H1 (cell line): ENCODE measurements around the gene MGAT5. TPM values are rescaled to one million over a fixed set of nuclear protein-coding genes. Genes with fewer than 3 reads are reported as not detected.
A peak's percentile ranks its signal among the peaks of the same experiment; 100 is the strongest.

Experiments used
- CTCF ChIA-PET: fragments of 300-600 bp; sonication (Branson Sonifier 250); formaldehyde crosslinking; loops from one replicate; lab custom pipeline; 2021; ENCODE audit not compliant: partially characterized antibody; lab: Charles Lee
- POLR2A ChIA-PET: fragments of 300-600 bp; sonication (Branson Sonifier 250); formaldehyde crosslinking; loops from one replicate; lab custom pipeline; 2021; ENCODE audit warnings: inconsistent platforms; ENCODE audit not compliant: partially characterized antibody; lab: Charles Lee
- DNase-seq, 2 experiments: peaks; one replicate each; pipeline versions ENCODE4 v3.0.0 to v3.0.0-alpha.2; 2010 to 2022; ENCODE audit warnings: low spot score in 2 of 2, low read depth in 1 of 2, mixed read lengths in 1 of 2
- FAIRE-seq: peaks from 2 replicates; lab custom pipeline; 2011; peaks lifted over from hg19 to GRCh38; lab: Jason Lieb, UNC
- H2AFZ ChIP-seq: 2 replicates; pipeline ENCODE4 v1.8.1; 2012; ENCODE audit warnings: low read length, inconsistent platforms
- H2AK5ac ChIP-seq: 2 replicates; pipeline ENCODE4 v1.6.1; 2013; ENCODE audit warnings: low read depth, low read length
- H2BK120ac ChIP-seq: replicated peaks from 2 replicates; pipeline ENCODE3; 2013; ENCODE audit warnings: low read depth, low read length, inconsistent platforms
- H2BK12ac ChIP-seq: 2 replicates; pipeline ENCODE4 v1.6.1; 2013; ENCODE audit warnings: low read depth, low read length
- H2BK15ac ChIP-seq: 2 replicates; pipeline ENCODE4 v1.6.1; 2013; ENCODE audit warnings: low read length
- H2BK20ac ChIP-seq: 2 replicates; pipeline ENCODE4 v1.6.1; 2013; ENCODE audit warnings: low read length
- H2BK5ac ChIP-seq: 2 replicates; pipeline ENCODE4 v1.6.1; 2013; ENCODE audit warnings: low read depth, low read length
- H3K14ac ChIP-seq: 2 replicates; pipeline ENCODE4 v1.6.1; 2013; ENCODE audit warnings: inconsistent platforms; ENCODE audit not compliant: insufficient read length
- H3K18ac ChIP-seq: 2 replicates; pipeline ENCODE4 v1.6.1; 2013; ENCODE audit warnings: low read length; ENCODE audit errors: extremely low read depth
- H3K23ac ChIP-seq: 2 replicates; pipeline ENCODE4 v1.6.1; 2013; ENCODE audit warnings: inconsistent platforms; ENCODE audit not compliant: insufficient read length
- H3K23me2 ChIP-seq: 2 replicates; pipeline ENCODE4 v1.6.1; 2013; ENCODE audit warnings: low read depth, low read length
- H3K27ac ChIP-seq: 2 replicates; pipeline ENCODE4 v1.6.1; 2011; ENCODE audit warnings: low read depth, low read length, inconsistent platforms
- H3K27me3 ChIP-seq, 4 experiments: replicated peaks in 1 of 4; 1 replicate in 1 of 4; 2 replicates in 3 of 4; pipeline versions ENCODE4 v1.6.1 to v1.8.1; 2011 to 2013; ENCODE audit warnings: low read length in 3 of 4, mild to moderate bottlenecking in 3 of 4, inconsistent platforms in 2 of 4, mixed read lengths in 2 of 4, moderate library complexity in 1 of 4; ENCODE audit not compliant: control insufficient read depth in 3 of 4, insufficient read depth in 3 of 4; ENCODE audit errors: extremely low read depth in 1 of 4
- H3K36me3 ChIP-seq, 4 experiments: 2 replicates each; pipeline versions ENCODE4 v1.6.1 to v1.8.1; 2011 to 2013; ENCODE audit warnings: mild to moderate bottlenecking in 4 of 4, low read length in 3 of 4, moderate library complexity in 2 of 4, control low read depth in 1 of 4, inconsistent platforms in 1 of 4; ENCODE audit not compliant: insufficient read depth in 4 of 4, control insufficient read depth in 2 of 4
- H3K4ac ChIP-seq: replicated peaks from 2 replicates; pipeline ENCODE3; 2013; ENCODE audit warnings: low read length, low read depth, mixed read lengths, inconsistent platforms; ENCODE audit not compliant: insufficient read length
- H3K4me1 ChIP-seq, 4 experiments: replicated peaks in 1 of 4; 1 replicate in 1 of 4; 2 replicates in 3 of 4; pipeline versions ENCODE4 v1.6.1 to v1.8.1; 2011 to 2013; ENCODE audit warnings: low read length in 3 of 4, inconsistent platforms in 2 of 4, mixed read lengths in 1 of 4; ENCODE audit not compliant: insufficient read depth in 4 of 4, control insufficient read depth in 3 of 4
- H3K4me2 ChIP-seq, 2 experiments: 2 replicates each; pipeline versions ENCODE4 v1.6.1 to v1.8.1; 2011 to 2013; ENCODE audit warnings: low read depth in 2 of 2, low read length in 2 of 2, control low read depth in 1 of 2, inconsistent platforms in 1 of 2, mild to moderate bottlenecking in 1 of 2; ENCODE audit not compliant: insufficient read depth in 1 of 2
- H3K4me3 ChIP-seq, 4 experiments: fragments of 200-600, 300-600 bp in 1 of 4; sonication (generic), shearing (Covaris generic), sonication (Bioruptor Twin) in 1 of 4; 2 replicates each; pipeline versions ENCODE4 v1.5.1 to v1.8.1; 2011 to 2016; ENCODE audit warnings: low read length in 4 of 4, low read depth in 3 of 4, control low read depth in 2 of 4, inconsistent platforms in 2 of 4, mild to moderate bottlenecking in 2 of 4, mixed read lengths in 1 of 4, moderate library complexity in 1 of 4; ENCODE audit not compliant: insufficient read depth in 2 of 4; ENCODE audit errors: extremely low read depth in 1 of 4
- H3K56ac ChIP-seq: replicated peaks from 2 replicates; pipeline ENCODE3; 2013; ENCODE audit warnings: low read depth, mild to moderate bottlenecking, mixed read lengths, low read length, inconsistent platforms; ENCODE audit not compliant: insufficient read length
- H3K79me1 ChIP-seq: 2 replicates; pipeline ENCODE4 v1.6.1; 2013; ENCODE audit warnings: low read depth, low read length, control low read depth
- H3K79me2 ChIP-seq, 2 experiments: 2 replicates each; pipeline versions ENCODE4 v1.6.1 to v1.8.1; 2012 to 2013; ENCODE audit warnings: low read length in 2 of 2, mild to moderate bottlenecking in 2 of 2, inconsistent platforms in 1 of 2; ENCODE audit not compliant: insufficient read depth in 2 of 2, control insufficient read depth in 1 of 2
- H3K9ac ChIP-seq, 4 experiments: replicated peaks in 1 of 4; 1 replicate in 1 of 4; 2 replicates in 3 of 4; pipeline versions ENCODE4 v1.6.1 to v1.8.1; 2011 to 2013; ENCODE audit warnings: low read depth in 3 of 4, low read length in 3 of 4, control low read depth in 2 of 4, mild to moderate bottlenecking in 2 of 4, moderate library complexity in 2 of 4, inconsistent platforms in 1 of 4; ENCODE audit errors: extremely low read depth in 1 of 4
- H3K9me3 ChIP-seq, 2 experiments: 2 replicates each; pipeline versions ENCODE4 v1.6.1 to v1.8.1; 2012 to 2013; ENCODE audit warnings: mild to moderate bottlenecking in 2 of 2, moderate library complexity in 2 of 2, control low read depth in 1 of 2, inconsistent platforms in 1 of 2, low read depth in 1 of 2, low read length in 1 of 2, mixed read lengths in 1 of 2; ENCODE audit not compliant: insufficient read depth in 2 of 2
- H4K20me1 ChIP-seq, 2 experiments: replicated peaks in 1 of 2; 2 replicates each; pipeline versions ENCODE3 to v1.8.1; 2011 to 2013; ENCODE audit warnings: inconsistent platforms in 2 of 2, low read length in 2 of 2, mild to moderate bottlenecking in 1 of 2; ENCODE audit not compliant: insufficient read depth in 2 of 2, control insufficient read depth in 1 of 2
- H4K5ac ChIP-seq: 2 replicates; pipeline ENCODE4 v1.6.1; 2013; ENCODE audit warnings: low read length, low read depth, mixed read lengths, inconsistent platforms; ENCODE audit not compliant: insufficient read length
- H4K8ac ChIP-seq: 2 replicates; pipeline ENCODE4 v1.8.0; 2013; ENCODE audit warnings: mild to moderate bottlenecking, moderate library complexity, low read length, inconsistent platforms; ENCODE audit not compliant: insufficient read depth; ENCODE audit errors: extremely low read depth
- H4K91ac ChIP-seq: replicated peaks from 2 replicates; pipeline ENCODE3; 2013; ENCODE audit warnings: low read length, mixed read lengths, inconsistent platforms; ENCODE audit not compliant: insufficient read length
- ASH2L ChIP-seq: fragments of 200-600, 300-600 bp; sonication (generic); IDR thresholded peaks from one replicate; pipeline ENCODE4 v1.7.1; 2017; ENCODE audit warnings: low read length
- CHD2 ChIP-seq: IDR thresholded peaks from 2 replicates; pipeline ENCODE4 v1.6.1; 2012; ENCODE audit warnings: low read length, improper control_type of control experiment
- CREB1 ChIP-seq: IDR thresholded peaks from 2 replicates; pipeline ENCODE4 v1.6.1; 2012; ENCODE audit warnings: inconsistent platforms
- CTBP2 ChIP-seq: IDR thresholded peaks from 2 replicates; pipeline ENCODE4 v1.7.0; 2011; ENCODE audit warnings: borderline replicate concordance, mild to moderate bottlenecking, moderate library complexity, mixed read lengths, low read length; ENCODE audit not compliant: insufficient read depth, insufficient read length
- EP300 ChIP-seq, 2 experiments: IDR thresholded peaks; 1 replicate in 1 of 2; 2 replicates in 1 of 2; pipeline ENCODE4 v1.6.1; 2011 to 2012; ENCODE audit warnings: low read depth in 2 of 2, low read length in 2 of 2, mild to moderate bottlenecking in 2 of 2, borderline replicate concordance in 1 of 2, inconsistent platforms in 1 of 2, moderate library complexity in 1 of 2
- EZH2 ChIP-seq: fragments of 200-600 bp; sonication (generic); IDR thresholded peaks from 2 replicates; pipeline ENCODE4 v1.7.1; 2012; ENCODE audit warnings: low read depth, mild to moderate bottlenecking, moderate library complexity, low read length, inconsistent platforms; ENCODE audit not compliant: severe bottlenecking
- GABPA ChIP-seq: IDR thresholded peaks from 2 replicates; pipeline ENCODE4 v1.6.1; 2011; ENCODE audit warnings: mild to moderate bottlenecking, low read length, moderate library complexity, borderline replicate concordance; ENCODE audit not compliant: insufficient read depth
- HDAC6 ChIP-seq: IDR thresholded peaks from one replicate; pipeline ENCODE4 v1.7.1; 2012; ENCODE audit warnings: low read depth, mild to moderate bottlenecking, inconsistent platforms, low read length, moderate library complexity
- NRF1 ChIP-seq: IDR thresholded peaks from 2 replicates; pipeline ENCODE4 v1.6.1; 2011; ENCODE audit warnings: mild to moderate bottlenecking, low read depth, low read length, improper control_type of control experiment
- POLR2A ChIP-seq, 2 experiments: IDR thresholded peaks; 1 replicate in 1 of 2; 2 replicates in 1 of 2; pipeline ENCODE4 v1.6.1; 2011; ENCODE audit warnings: low read depth in 2 of 2, low read length in 2 of 2, mild to moderate bottlenecking in 2 of 2; ENCODE audit errors: control extremely low read depth in 1 of 2
- SIN3A ChIP-seq, 2 experiments: IDR thresholded peaks in 1 of 2; conservative IDR thresholded peaks in 1 of 2; 2 replicates each; pipeline ENCODE4 v1.6.1; 2011 to 2012; ENCODE audit warnings: low read length in 2 of 2, improper control_type of control experiment in 1 of 2, low read depth in 1 of 2, mild to moderate bottlenecking in 1 of 2
- SP2 ChIP-seq: IDR thresholded peaks from 2 replicates; pipeline ENCODE4 v1.6.1; 2012; ENCODE audit warnings: mild to moderate bottlenecking, low read length, inconsistent platforms
- SP4 ChIP-seq: IDR thresholded peaks from 2 replicates; pipeline ENCODE4 v1.6.1; 2012; ENCODE audit warnings: low read length, inconsistent platforms
- TBP ChIP-seq: IDR thresholded peaks from 2 replicates; pipeline ENCODE4 v1.6.1; 2011; ENCODE audit warnings: low read depth, low read length, improper control_type of control experiment
- YY1 ChIP-seq: IDR thresholded peaks from 2 replicates; pipeline ENCODE4 v1.6.1; 2011; ENCODE audit warnings: low read depth, mild to moderate bottlenecking, low read length
- WGBS, 2 experiments: shearing (Covaris generic) in 1 of 2; methylation state at CpG; one replicate each; pipeline versions ENCODE4 v1.1.6 to v1.1.7; 2013 to 2015; ENCODE audit warnings: low lambda C conversion rate in 2 of 2, mixed read lengths in 2 of 2, inconsistent platforms in 1 of 2, low coverage in 1 of 2, missing lambda C conversion rate in 1 of 2; ENCODE audit not compliant: insufficient replicate concordance in 2 of 2, insufficient coverage in 1 of 2, insufficient read length in 1 of 2; ENCODE audit errors: extremely low coverage in 1 of 2, missing lambda C conversion rate in 1 of 2; 5-methylcytosine and 5-hydroxymethylcytosine counted together
- polyA plus RNA-seq, 7 experiments: library from polyadenylated mRNA; depleted of rRNA in 3 of 7; stranded (reverse) in 5 of 7; unstranded in 2 of 7; fragments of >200 nt in 5 of 7; fragments of 200-250 nt in 2 of 7; gene quantifications; 1 replicate in 5 of 7; 2 replicates in 1 of 7; 4 replicates in 1 of 7; pipeline versions ENCODE4 v1.2.1 to v1.2.3, GENCODE V29; 2011 to 2013; ENCODE audit warnings: missing spikeins in 2 of 7, mixed read lengths in 2 of 7
- total RNA-seq: library from RNA; stranded (reverse); fragmentation: NEBNext Ultra II Directional; extraction: Animal tissue kit (Norgen Biotek cat#: 25700); gene quantifications from 2 replicates; pipeline ENCODE4 v1.2.1, GENCODE V29; 2021

MGAT5 gene
- total and polyA plus RNA-seq, 2 of the 8 experiments (the other 6 are each of a cell fraction or from before 2014, with no cell fraction given): 11.2 to 49.2 TPM

- no peaks in the 10 kb centered on the region for H3K79me1 ChIP-seq
- H3K23ac ChIP-seq: no peak overlapping the region
- H2BK120ac ChIP-seq: no peak overlapping the region
- no peak overlapping the region for H3K56ac ChIP-seq
- H3K4me2 ChIP-seq: no peak overlapping the region
- no peak overlapping the region for H2BK12ac ChIP-seq
- H3K79me2 ChIP-seq: no peaks in the 10 kb centered on the region
- WGBS, 2 experiments: 46% methylated on average over 8 of the region's 8 CpGs; no CpG with 5 or more reads in 1 of the 2 experiments
- H2BK15ac ChIP-seq: no peak overlapping the region
- no peaks in the 10 kb centered on the region for H3K27me3 ChIP-seq
- H2AFZ ChIP-seq: no peak overlapping the region
- no peaks in the 10 kb centered on the region for H3K36me3 ChIP-seq
- peak; percentile 69 to 80 for DNase-seq
- no peak overlapping the region for H3K9ac ChIP-seq
- no peaks in the 10 kb centered on the region for H3K23me2 ChIP-seq
- no peaks in the 10 kb centered on the region for H3K9me3 ChIP-seq
- H4K8ac ChIP-seq: no peak overlapping the region
- no peak overlapping the region for H3K27ac ChIP-seq
- no peak overlapping the region for H4K91ac ChIP-seq
- H4K20me1 ChIP-seq: no peaks in the 10 kb centered on the region
- ChIA-PET POLR2A (no interaction called here), CTCF (interaction anchor here (0.7 to 3.4 kb wide), 46 partner anchors 8 to 534 kb away, joined by 3 to 55 read pairs (median 4); no protein-coding TSS in a partner anchor)
- H3K4me3 ChIP-seq: no peak overlapping the region
- H2AK5ac ChIP-seq: no peak overlapping the region
- no peak overlapping the region for H3K18ac ChIP-seq
- peak; percentile 58 for FAIRE-seq
- H3K4ac ChIP-seq: no peak overlapping the region
- no peak overlapping the region for H2BK20ac ChIP-seq
- no peak overlapping the region for H4K5ac ChIP-seq
- H3K14ac ChIP-seq: no peak overlapping the region
- no peak overlapping the region for H2BK5ac ChIP-seq
- peaks cover 0 to 4% (median 0%) of the 10 kb centered on the region in 4 experiments; a peak in 3 of 7 replicates for H3K4me1 ChIP-seq
- peak; percentile 25 for TF ChIP-seq CTBP2
- no peak for TF ChIP-seq TBP
- no peak for TF ChIP-seq CHD2
- TF ChIP-seq SIN3A (conservative IDR thresholded peaks at IDR 0.05 in 1 of 2, IDR thresholded peaks at IDR 0.05 in 1 of 2; ENCODE audit: low read depth in 1 of 2, low read length in 2 of 2): peak in 1 of 2 experiments; percentile 92; a peak in 2 of 4 replicates
- no peak for TF ChIP-seq EP300 (IDR thresholded peaks at IDR 0.05; ENCODE audit: borderline replicate concordance in 1 of 2, low read depth in 2 of 2, low read length in 2 of 2)
- no peak for TF ChIP-seq SP2
- no peak for TF ChIP-seq SP4
- TF ChIP-seq HDAC6: no peak
- no peak for TF ChIP-seq GABPA
- TF ChIP-seq EZH2: no peak
- TF ChIP-seq NRF1: no peak
- no peak for TF ChIP-seq POLR2A (IDR thresholded peaks at IDR 0.05; ENCODE audit: control extremely low read depth in 1 of 2, low read depth in 2 of 2, low read length in 2 of 2)
- TF ChIP-seq ASH2L: no peak
- TF ChIP-seq YY1: no peak
- 0 out of 2 replicates have a peak, but pooled peaks have one; percentile 17 for TF ChIP-seq CREB1
Measured at GRCh38 chr2:134460583-134460998, 206.7 kb downstream of the MGAT5 start.
